UCSD-AML1 (cell line): ENCODE measurements around the gene COX5A.

Experiments
- DNase-seq: peaks from one replicate; lab custom pipeline; 2025; ENCODE audit not compliant: unreplicated experiment; lab: John Stamatoyannopoulos, UW

The COX5A gene

GRCh38 chr15:74873036-74873755 lies 64.7 kb downstream of the COX5A start, which contains the start of gene SCAMP2:
Gene SCAMP2, minus strand, starts transcription at chr15:74873365. Its CDS starts 110 bp downstream, at chr15:74873255.
- DNase-seq = peak; percentile 94

- DNase-seq = no peak
Measured at GRCh38 chr15:74872702-74873035, 65.2 kb downstream of the COX5A start.

- peak; percentile 19 for DNase-seq
Measured at GRCh38 chr15:74870436-74871215, 67.2 kb downstream of the COX5A start.
